GF-D8 (cell line): ENCODE data around the gene CDH26.

ENCODE experiments used
- DNase-seq: peaks from one replicate; lab custom pipeline; 2025; lab: John Stamatoyannopoulos, UW

CDH26 gene

DNA sequence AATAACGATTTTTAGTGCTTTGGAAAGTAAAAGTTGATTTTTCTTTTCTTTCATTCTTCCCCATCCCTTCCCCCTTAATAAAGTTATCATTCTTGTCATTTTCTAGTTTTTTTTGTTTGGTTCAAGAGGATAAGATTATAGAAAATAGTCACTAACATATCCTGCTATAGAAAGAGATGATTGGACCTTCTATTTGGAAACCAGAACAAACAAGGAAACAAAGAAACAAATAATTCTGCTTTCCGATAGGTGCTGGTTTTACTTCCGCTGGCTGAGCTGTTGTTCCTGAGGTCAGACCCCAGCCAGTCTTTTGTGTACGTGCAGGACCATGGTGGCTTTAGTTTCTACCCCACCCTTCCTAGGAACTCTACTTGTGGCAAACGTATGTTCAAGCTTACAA, at the start of gene CDH26:
TSS of gene CDH26 (plus strand) at position 301 of the 400 bp plus-strand sequence. CDS start 304 bp downstream, outside the sequence.
- DNase-seq, result no peak

DNA sequence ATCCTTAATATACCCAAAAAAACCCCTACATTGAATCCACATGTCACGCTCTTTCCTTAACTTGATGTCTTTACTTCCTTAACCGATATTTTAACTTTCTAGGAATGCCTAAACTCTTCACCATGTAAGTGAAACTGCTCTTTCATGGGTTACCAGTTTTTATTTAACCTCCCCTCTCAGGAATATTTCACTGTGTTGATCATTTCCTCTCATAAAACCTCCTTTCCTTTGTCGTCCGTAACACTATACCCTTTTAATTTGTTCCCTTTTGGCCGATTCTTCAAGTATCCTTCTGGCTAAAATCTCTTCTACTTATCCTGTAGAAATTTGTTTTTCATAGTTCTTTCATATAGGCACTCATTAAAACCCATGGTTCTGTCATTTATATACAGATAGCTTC, 49.4 kb upstream of the CDH26 start:
- DNase-seq, result no peak

- no peak for DNase-seq
These were observed 47.2 kb upstream of the CDH26 start for GRCh38 chr20:59911041-59911440.

GRCh38 chr20:59912609-59913008, 45.6 kb upstream of the CDH26 start:
- DNase-seq, result peak; percentile 16

DNA sequence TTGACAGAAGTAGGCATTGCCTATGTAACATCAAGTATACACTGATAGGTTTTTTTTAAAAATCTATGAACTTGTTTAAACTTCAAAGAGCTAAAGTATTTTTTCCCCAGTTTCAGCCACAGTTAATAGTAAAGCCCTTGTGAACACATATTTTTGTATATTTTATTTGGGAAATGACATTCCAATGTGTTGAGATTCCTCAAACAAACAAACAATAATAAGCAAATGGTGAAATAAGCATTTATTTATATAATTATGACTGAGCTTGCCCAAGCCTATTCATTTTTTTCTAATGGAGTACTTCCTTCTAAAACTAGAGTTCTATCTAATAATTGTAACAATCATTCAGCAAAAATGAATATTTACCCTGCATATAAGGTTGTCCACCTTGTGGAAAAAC, 37.3 kb upstream of the CDH26 start:
- no peak for DNase-seq

GRCh38 chr20:59923514-59923913, 34.7 kb upstream of the CDH26 start:
- DNase-seq, result no peak

GRCh38 chr20:59925359-59925758, 32.9 kb upstream of the CDH26 start:
- DNase-seq, result no peak

DNA sequence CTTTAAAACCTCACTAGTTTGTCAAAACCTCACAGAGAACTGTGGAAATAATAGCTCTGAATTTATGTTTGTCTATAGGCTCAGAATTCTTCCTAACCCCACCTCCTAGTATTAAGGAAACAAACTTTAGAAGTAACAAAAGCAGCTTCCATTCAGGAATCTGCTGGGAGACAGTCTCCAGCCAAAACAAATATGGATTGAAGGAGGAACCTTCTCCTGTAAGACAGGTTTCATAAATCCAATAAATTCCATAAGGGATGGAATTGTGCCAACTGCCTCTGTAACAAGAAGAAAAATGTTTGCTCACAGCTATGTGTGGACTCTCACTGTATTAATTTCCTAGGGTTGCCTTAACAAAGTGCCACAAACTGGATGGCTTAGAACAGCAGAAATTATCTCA, 32.3 kb upstream of the CDH26 start:
- no peak for DNase-seq

DNA sequence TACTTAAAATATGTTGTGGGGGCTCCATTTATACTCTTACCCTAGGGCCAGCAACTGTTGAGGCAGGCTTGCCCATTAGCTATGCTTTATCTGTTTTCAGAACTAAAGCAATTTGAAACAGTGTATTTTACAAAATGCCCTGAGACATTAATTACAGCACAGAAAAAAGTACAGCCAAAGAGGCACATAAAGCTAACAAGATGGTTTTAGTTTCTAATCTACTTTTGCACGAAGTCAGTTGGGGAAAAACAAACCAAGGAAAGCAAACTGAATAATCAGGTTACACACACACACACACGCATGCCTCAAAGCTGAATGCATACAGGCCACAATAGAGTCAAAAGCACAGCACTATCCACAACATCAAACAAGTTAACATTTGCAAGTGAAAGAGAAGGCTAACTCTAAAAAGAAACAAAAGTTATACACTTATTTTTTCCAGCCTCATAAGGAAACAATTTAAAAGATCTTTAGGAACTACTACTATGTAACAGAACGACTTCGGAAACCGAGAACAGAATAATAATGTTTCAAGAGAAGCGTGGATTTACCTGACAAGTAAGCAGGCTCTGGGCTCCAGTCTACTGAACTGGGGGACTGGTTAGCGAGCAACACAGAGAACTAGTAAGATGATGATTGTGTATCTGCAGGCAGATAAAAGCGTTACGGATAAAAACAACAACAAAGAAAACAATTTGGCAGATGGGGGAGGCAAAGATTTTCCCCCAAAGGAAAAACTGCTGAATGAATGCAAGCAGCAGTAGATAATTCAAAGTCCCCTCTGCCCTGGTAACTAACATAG, 26.5 kb upstream of the CDH26 start:
- DNase-seq, result no peak

DNA sequence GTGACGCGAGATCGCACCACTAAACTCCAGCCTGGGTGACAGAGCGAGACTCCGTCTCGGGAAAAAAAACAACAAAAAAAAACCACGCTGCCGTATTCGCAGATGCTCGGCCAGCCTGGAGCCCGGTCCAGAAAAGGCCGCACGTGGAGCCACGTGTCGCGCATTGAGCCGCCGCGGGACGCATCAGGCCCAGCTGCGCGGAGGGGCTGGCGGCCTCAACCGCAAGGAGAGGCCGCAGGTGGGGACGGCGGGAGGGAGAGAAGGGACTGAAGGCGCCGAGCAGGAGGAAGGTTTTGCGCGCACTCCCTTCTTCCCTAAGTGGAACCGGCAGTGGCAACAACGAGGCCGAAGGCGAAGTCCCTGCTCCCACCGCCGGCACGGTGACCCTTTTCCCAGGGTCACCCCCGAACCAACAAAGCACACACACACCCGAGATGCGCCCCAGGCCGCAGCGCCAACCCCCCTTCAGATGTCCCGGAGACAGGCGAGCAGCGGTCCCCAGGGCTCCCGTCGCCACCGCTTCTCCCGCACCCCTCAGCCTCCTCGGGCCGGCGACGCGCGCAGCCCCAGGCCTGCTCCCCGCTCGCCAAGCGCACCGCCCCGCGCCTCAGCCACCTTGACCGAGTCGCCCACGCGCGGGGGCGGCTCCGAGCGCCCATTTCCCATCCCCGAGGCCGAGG, 25.5 kb upstream of the CDH26 start:
- no peak for DNase-seq

- DNase-seq, result no peak
These were observed 24.9 kb upstream of the CDH26 start, which contains the start of gene SYCP2 for GRCh38 chr20:59933296-59933848. TSS of gene SYCP2 (minus strand) at chr20:59933637. CDS start at chr20:59922413, 11,224 bp downstream.

GRCh38 chr20:59933849-59934585, 24.2 kb upstream of the CDH26 start:
- peak; percentile 47 for DNase-seq

- DNase-seq, result no peak
These were observed 22.6 kb upstream of the CDH26 start for GRCh38 chr20:59935457-59936185.

DNA sequence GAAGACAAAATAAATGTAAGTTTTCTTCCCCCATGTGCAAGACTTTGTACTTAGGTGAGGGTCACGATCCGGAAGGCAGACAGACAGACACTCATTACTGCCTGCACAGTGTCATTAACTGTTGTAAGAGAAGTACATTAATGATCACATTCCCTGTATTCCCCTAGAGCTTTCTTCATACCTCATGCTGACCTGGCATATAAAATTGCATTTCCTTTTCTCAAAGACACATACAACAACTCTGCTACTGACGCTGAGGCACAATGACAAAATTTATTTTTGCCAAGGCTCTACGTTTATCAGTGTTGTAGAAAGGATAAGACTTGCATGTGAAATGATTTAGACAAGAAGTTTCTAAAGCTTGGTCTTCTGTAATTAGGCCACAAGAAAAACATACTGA, 21.8 kb upstream of the CDH26 start:
- DNase-seq, result no peak

GRCh38 chr20:59937150-59937549, 21.1 kb upstream of the CDH26 start:
- DNase-seq, result no peak

- DNase-seq, result no peak
These were observed 20.0 kb upstream of the CDH26 start for GRCh38 chr20:59938221-59938620.

GRCh38 chr20:59938696-59939051, 19.5 kb upstream of the CDH26 start:
- DNase-seq, result no peak

- DNase-seq, result no peak
These were observed 19.0 kb upstream of the CDH26 start for GRCh38 chr20:59939052-59939878.

GRCh38 chr20:59939879-59940128, 18.4 kb upstream of the CDH26 start:
- no peak for DNase-seq

DNA sequence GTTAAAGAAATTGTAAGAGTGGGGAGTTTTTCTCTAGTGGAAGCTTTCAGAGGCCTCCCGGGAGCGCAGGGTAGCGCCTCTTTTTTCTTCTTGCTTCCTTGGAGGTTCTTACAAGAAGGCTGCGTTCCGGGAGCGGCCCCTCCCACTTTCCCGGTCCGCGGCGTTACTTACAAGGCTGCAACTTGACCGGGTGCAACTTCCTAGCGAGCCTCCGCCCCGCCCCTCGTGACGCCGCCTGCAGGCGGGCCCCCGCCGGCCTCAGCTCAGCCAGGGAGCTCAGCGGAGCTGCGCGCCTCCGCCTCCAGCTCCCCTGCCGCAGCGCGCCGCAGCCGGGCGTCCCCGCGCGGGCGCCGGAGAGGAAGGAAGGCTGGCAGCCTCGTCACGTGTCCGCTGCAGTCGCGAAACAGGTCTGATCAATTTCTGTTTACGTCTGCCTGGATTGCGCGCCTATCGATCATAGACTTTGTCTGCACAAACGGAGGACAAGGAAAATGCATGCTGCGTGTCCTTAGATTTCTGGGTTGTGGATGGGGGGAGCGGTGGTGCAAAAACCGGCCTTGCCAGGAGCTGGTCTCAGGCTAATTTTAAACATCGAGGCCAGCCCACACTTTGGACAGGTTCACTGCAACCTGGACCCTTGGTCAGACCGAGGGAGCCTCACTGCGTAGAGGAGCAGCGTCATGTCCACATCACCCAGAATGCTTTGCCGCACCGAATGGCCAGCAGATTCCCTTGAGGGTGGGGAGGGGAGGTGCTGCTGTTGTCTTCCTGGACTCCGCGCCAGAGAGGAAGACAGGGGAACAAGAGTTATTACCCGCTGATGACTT, 17.9 kb upstream of the CDH26 start, which contains the start of the genes FAM217B and PPP1R3D:
TSS of gene FAM217B (plus strand) at position 261 of the 827 bp plus-strand sequence. CDS start 3,555 bp downstream, outside the sequence.
TSS of gene PPP1R3D (minus strand) at position 177 of the 827 bp plus-strand sequence. CDS start 374 bp downstream, outside the sequence.
- DNase-seq, result peak; percentile 90
